Natural killer cell (primary cell): Measurements from ENCODE around the gene C2orf81. TPM values are rescaled to one million over a fixed set of nuclear protein-coding genes. Genes with fewer than 3 reads are reported as not detected.

Experiments used
- ATAC-seq, 3 donors: fragments of 150-1000 bp in 2 of 3; fragments of 200-7000 bp in 1 of 3; cut with Tn5 transposase; 1 replicate in 1 of 3; 2 replicates in 2 of 3; pipeline ENCODE4 v1.10.0; 2021; ENCODE audit warnings: mild to moderate bottlenecking in 2 of 3, moderate library complexity in 2 of 3
- DNase-seq, 2 donors: peaks; one replicate each; pipeline versions ENCODE4 v3.0.0 to v3.0.0-alpha.2; 2013 to 2021; ENCODE audit warnings: mixed read lengths in 1 of 2
- H3K27ac ChIP-seq: one replicate; pipeline ENCODE4 v1.5.1; 2013; ENCODE audit warnings: mild to moderate bottlenecking, low read length
- H3K27me3 ChIP-seq: one replicate; pipeline ENCODE4 v1.6.1; 2013; ENCODE audit warnings: low read length; ENCODE audit not compliant: control insufficient read depth, insufficient read depth
- H3K36me3 ChIP-seq: one replicate; pipeline ENCODE4 v1.6.1; 2013; ENCODE audit warnings: low read length; ENCODE audit not compliant: control insufficient read depth, insufficient read depth
- H3K4me1 ChIP-seq: one replicate; pipeline ENCODE4 v1.6.1; 2013; ENCODE audit warnings: low read length; ENCODE audit not compliant: control insufficient read depth, insufficient read depth
- H3K4me3 ChIP-seq: one replicate; pipeline ENCODE4 v1.5.1; 2013; ENCODE audit warnings: low read length
- H3K9me3 ChIP-seq: one replicate; pipeline ENCODE4 v1.6.1; 2013; ENCODE audit warnings: low read length; ENCODE audit not compliant: control insufficient read depth, insufficient read depth
- H3K27ac Mint-ChIP-seq, 2 donors: one replicate each; pipeline ENCODE4 v1.8.0; 2022; ENCODE audit warnings: mild to moderate bottlenecking in 2 of 2, mixed read lengths in 2 of 2, moderate library complexity in 1 of 2
- H3K27me3 Mint-ChIP-seq, 2 donors: one replicate each; pipeline ENCODE4 v1.8.0; 2022; ENCODE audit warnings: low read depth in 2 of 2, mixed read lengths in 2 of 2
- H3K36me3 Mint-ChIP-seq: one replicate; pipeline ENCODE4 v1.8.0; 2022; ENCODE audit warnings: mixed read lengths
- H3K4me1 Mint-ChIP-seq, 2 donors: one replicate each; pipeline ENCODE4 v1.8.0; 2022; ENCODE audit warnings: mixed read lengths in 2 of 2
- H3K4me3 Mint-ChIP-seq: one replicate; pipeline ENCODE4 v1.8.0; 2022; ENCODE audit warnings: mild to moderate bottlenecking, moderate library complexity, mixed read lengths
- H3K9me3 Mint-ChIP-seq, 2 donors: one replicate each; pipeline ENCODE4 v1.8.0; 2022; ENCODE audit warnings: mixed read lengths in 2 of 2
- WGBS: methylation state at CpG from one replicate; pipeline ENCODE4 v1.1.7; 2013; ENCODE audit warnings: missing lambda C conversion rate; ENCODE audit not compliant: insufficient coverage; 5-methylcytosine and 5-hydroxymethylcytosine counted together
- intact Hi-C: fragments of 100-400 bp; cut with micrococcal nuclease; formaldehyde crosslinking; loops from one replicate; pipeline ENCODE4 v1.14.2; 2022
- total RNA-seq, 4 donors: library from RNA; stranded (reverse); fragments of 120-200 nt in 1 of 4; gene quantifications; one replicate each; pipeline versions ENCODE4 v1.2.3 to v1.2.4, GENCODE V29; 2013 to 2022
- TF ChIP-seq, protein P1 (sequence below): fragments of 200-600 bp; IDR thresholded peaks from one replicate; pipeline ENCODE4 v1.8.0; 2022; ENCODE audit warnings: antibody characterized with exemption

C2orf81 gene
- total RNA-seq, 3 donors from 2014 or later (not counting 1 experiment from before 2014, with no cell fraction given), result 1.7 to 3.2 (median 1.7) TPM

DNA sequence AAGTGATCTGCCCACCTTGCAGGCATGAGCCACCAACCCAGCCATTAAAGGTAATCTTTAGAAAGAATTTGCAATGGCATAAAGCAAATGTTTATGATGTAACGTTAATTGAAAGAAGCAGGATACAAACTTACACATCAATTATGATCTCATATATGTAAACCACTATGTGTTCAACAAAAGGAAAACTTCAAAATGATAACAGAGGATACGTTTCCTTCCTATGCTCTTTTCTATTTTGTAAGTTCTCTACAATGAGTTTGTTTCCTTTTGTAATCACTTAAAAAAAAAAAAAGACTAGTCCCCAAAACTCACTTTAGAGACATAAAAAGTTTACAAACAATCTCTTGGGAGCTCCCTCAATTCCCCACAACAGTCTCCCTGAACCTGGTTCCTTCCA lies 1.4 kb downstream of the C2orf81 start:
- no peaks in the 10 kb centered on the region for H3K9me3 Mint-ChIP-seq
- Histone ChIP-seq H3K9me3 (no peaks in the 10 kb centered on the region), H3K36me3 (no peaks in the 10 kb centered on the region), H3K4me1 (peaks cover 28% of the 10 kb centered on the region), H3K27ac (no peak overlapping the region), H3K4me3 (no peak overlapping the region), H3K27me3 (no peaks in the 10 kb centered on the region)
- DNase-seq, result no peak
- H3K4me3 Mint-ChIP-seq, result peak overlapping the region; percentile 52
- H3K27me3 Mint-ChIP-seq, result peaks cover 0 to 4% of the 10 kb centered on the region in 2 donors
- intact Hi-C loops, result loop anchor here (2.0 kb wide), 1 partner anchor 63 kb away; the partner anchor contains the start of genes CCDC142 and TTC31
- TF ChIP-seq, protein P1, sequence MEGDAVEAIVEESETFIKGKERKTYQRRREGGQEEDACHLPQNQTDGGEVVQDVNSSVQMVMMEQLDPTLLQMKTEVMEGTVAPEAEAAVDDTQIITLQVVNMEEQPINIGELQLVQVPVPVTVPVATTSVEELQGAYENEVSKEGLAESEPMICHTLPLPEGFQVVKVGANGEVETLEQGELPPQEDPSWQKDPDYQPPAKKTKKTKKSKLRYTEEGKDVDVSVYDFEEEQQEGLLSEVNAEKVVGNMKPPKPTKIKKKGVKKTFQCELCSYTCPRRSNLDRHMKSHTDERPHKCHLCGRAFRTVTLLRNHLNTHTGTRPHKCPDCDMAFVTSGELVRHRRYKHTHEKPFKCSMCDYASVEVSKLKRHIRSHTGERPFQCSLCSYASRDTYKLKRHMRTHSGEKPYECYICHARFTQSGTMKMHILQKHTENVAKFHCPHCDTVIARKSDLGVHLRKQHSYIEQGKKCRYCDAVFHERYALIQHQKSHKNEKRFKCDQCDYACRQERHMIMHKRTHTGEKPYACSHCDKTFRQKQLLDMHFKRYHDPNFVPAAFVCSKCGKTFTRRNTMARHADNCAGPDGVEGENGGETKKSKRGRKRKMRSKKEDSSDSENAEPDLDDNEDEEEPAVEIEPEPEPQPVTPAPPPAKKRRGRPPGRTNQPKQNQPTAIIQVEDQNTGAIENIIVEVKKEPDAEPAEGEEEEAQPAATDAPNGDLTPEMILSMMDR, result no peak
- no peaks in the 10 kb centered on the region for H3K36me3 Mint-ChIP-seq
- no peak for ATAC-seq
- peak overlapping the region; percentile 94 to 96 for H3K27ac Mint-ChIP-seq
- peaks cover 20 to 35% of the 10 kb centered on the region in 2 donors for H3K4me1 Mint-ChIP-seq
- WGBS, result no CpG with 5 or more reads among the region's 2 CpGs

DNA sequence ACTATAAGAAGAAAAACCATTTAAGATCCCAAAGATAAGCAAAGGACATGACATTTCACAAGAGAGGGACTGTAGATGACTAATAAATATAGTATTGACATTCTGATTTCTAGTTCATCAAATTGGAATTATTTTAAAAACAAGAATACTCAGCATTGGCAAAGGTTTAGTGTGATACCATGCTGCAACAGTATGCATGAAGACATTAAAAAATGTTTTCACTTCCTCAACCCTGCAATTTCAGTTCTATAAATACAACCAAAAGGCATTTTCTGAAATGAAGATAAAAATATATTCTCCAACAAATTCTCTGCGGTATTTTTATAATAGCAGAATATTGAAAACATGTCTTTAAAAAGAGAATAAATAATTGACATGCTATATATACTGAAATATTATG lies 2.1 kb downstream of the C2orf81 start:
- Mint-ChIP-seq H3K27me3 (peaks cover 0 to 4% of the 10 kb centered on the region in 2 donors), H3K9me3 (no peaks in the 10 kb centered on the region), H3K36me3 (no peaks in the 10 kb centered on the region), H3K4me3 (no peak overlapping the region), H3K27ac (no peak overlapping the region), H3K4me1 (peaks cover 24 to 40% of the 10 kb centered on the region in 2 donors)
- intact Hi-C loops, result no loop called here
- Histone ChIP-seq H3K27me3 (no peaks in the 10 kb centered on the region), H3K4me3 (no peak overlapping the region), H3K9me3 (no peaks in the 10 kb centered on the region), H3K27ac (no peak overlapping the region), H3K36me3 (no peaks in the 10 kb centered on the region), H3K4me1 (peaks cover 35% of the 10 kb centered on the region)
- ATAC-seq (no peak), DNase-seq (no peak)
- TF ChIP-seq, protein P1, result no peak
- no CpG with 5 or more reads among the region's 1 CpG for WGBS

GRCh38 chr2:74418312-74418711 lies 3.1 kb downstream of the C2orf81 start:
- no peaks in the 10 kb centered on the region for H3K9me3 Mint-ChIP-seq
- H3K36me3 Mint-ChIP-seq, result no peaks in the 10 kb centered on the region
- TF ChIP-seq, protein P1, result no peak
- ATAC-seq, result no peak
- no peak overlapping the region for H3K27ac Mint-ChIP-seq
- Histone ChIP-seq H3K36me3 (no peaks in the 10 kb centered on the region), H3K9me3 (no peaks in the 10 kb centered on the region), H3K27ac (no peak overlapping the region), H3K4me3 (no peak overlapping the region), H3K4me1 (peaks cover 39% of the 10 kb centered on the region), H3K27me3 (no peaks in the 10 kb centered on the region)
- intact Hi-C loops, result no loop called here
- peaks cover 25 to 43% of the 10 kb centered on the region in 2 donors for H3K4me1 Mint-ChIP-seq
- H3K4me3 Mint-ChIP-seq, result no peak overlapping the region
- WGBS, result 95% methylated on average over 26 of the region's 27 CpGs
- H3K27me3 Mint-ChIP-seq, result peaks cover 0 to 6% of the 10 kb centered on the region in 2 donors
- no peak for DNase-seq

DNA sequence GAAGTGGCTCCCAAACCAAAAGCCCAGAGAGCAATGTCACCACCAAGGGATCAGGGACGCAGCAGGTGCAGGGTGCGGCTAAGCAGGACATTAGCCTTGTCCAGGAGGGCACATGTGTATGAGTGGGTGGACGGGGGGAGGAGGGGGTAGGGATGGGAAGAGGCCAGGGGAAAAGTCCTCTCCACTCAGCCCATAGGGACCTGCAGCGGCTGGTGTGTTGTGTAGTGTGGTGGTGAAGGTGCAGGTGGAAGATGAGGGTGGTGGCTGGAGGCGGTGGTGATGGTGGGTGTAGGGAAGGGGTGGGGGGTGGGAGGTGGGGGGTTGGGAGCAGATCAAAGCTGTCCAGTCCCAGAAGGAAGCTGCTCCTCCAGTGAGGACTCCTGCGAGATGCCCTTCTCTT lies 3.7 kb downstream of the C2orf81 start:
- intact Hi-C loops, result no loop called here
- no peak overlapping the region for H3K27ac Mint-ChIP-seq
- WGBS, result 95% methylated on average over 5 of the region's 6 CpGs
- H3K9me3 Mint-ChIP-seq, result no peaks in the 10 kb centered on the region
- H3K4me3 ChIP-seq, result no peak overlapping the region
- DNase-seq, result no peak
- H3K9me3 ChIP-seq, result no peaks in the 10 kb centered on the region
- peaks cover 0 to 7% of the 10 kb centered on the region in 2 donors for H3K27me3 Mint-ChIP-seq
- no peak overlapping the region for H3K27ac ChIP-seq
- no peaks in the 10 kb centered on the region for H3K27me3 ChIP-seq
- no peaks in the 10 kb centered on the region for H3K36me3 ChIP-seq
- TF ChIP-seq, protein P1, result no peak
- peaks cover 25 to 41% of the 10 kb centered on the region in 2 donors for H3K4me1 Mint-ChIP-seq
- H3K4me1 ChIP-seq, result peaks cover 39% of the 10 kb centered on the region
- H3K4me3 Mint-ChIP-seq, result no peak overlapping the region
- no peak for ATAC-seq
- H3K36me3 Mint-ChIP-seq, result no peaks in the 10 kb centered on the region
